Vagina (tissue), 2 donors: ENCODE measurements around the gene PTGFR. TPM values are rescaled to one million over a fixed set of nuclear protein-coding genes. Genes with fewer than 3 reads are reported as not detected.

Experiments used
- DNase-seq, 2 donors: peaks; one replicate each; pipeline ENCODE4 v3.0.0-alpha.2; 2017; ENCODE audit errors: extremely low spot score in 2 of 2
- H3K27ac ChIP-seq: fragments of 200-600 bp; sonication (generic); one replicate; pipeline ENCODE4 v1.5.1; 2019
- H3K27me3 ChIP-seq: fragments of 200-600 bp; sonication (generic); one replicate; pipeline ENCODE4 v1.5.1; 2019
- H3K36me3 ChIP-seq, 2 donors: fragments of 200-600 bp; sonication (generic); one replicate each; pipeline ENCODE4 v1.5.1; 2017 to 2019
- H3K4me1 ChIP-seq: fragments of 200-600 bp; sonication (generic); one replicate; pipeline ENCODE4 v1.5.1; 2019
- H3K4me3 ChIP-seq, 2 donors: fragments of 200-600 bp; sonication (generic); 1 replicate in 1 of 2; 2 replicates in 1 of 2; pipeline ENCODE4 v1.5.1; 2016 to 2019
- H3K9me3 ChIP-seq: fragments of 200-600 bp; sonication (generic); one replicate; pipeline ENCODE4 v1.5.1; 2019
- CTCF ChIP-seq, 3 experiments: fragments of 450-650 bp in 2 of 3; fragments of 200-600 bp in 1 of 3; sonication (generic) in 1 of 3; IDR thresholded peaks; one replicate each; pipeline ENCODE4 v1.5.1; 2017 to 2019; ENCODE audit warnings: antibody characterized with exemption in 3 of 3, mild to moderate bottlenecking in 2 of 3, moderate library complexity in 2 of 3
- POLR2A ChIP-seq, 2 donors: fragments of 450-650 bp; IDR thresholded peaks; one replicate each; pipeline ENCODE4 v1.6.1; 2017; ENCODE audit warnings: antibody characterized with exemption in 2 of 2, mild to moderate bottlenecking in 2 of 2, moderate library complexity in 2 of 2
- POLR2AphosphoS5 ChIP-seq, 2 donors: sonication (generic); formaldehyde crosslinking; IDR thresholded peaks; one replicate each; pipeline ENCODE4 v1.9.0; 2017; ENCODE audit warnings: antibody characterized with exemption in 2 of 2, mild to moderate bottlenecking in 2 of 2, low read depth in 1 of 2; ENCODE audit not compliant: insufficient read depth in 1 of 2
- intact Hi-C: fragments of 100-400 bp; cut with DNase I; formaldehyde crosslinking; loops from one replicate; pipeline ENCODE4 v1.15.1; 2023
- total RNA-seq: library from RNA; depleted of rRNA; stranded (reverse); fragments of >200 nt; gene quantifications from one replicate; pipeline ENCODE4 v1.2.3, GENCODE V29; 2016

The PTGFR gene
- total RNA-seq, 1 donor from 2014 or later = 4.4 TPM

DNA sequence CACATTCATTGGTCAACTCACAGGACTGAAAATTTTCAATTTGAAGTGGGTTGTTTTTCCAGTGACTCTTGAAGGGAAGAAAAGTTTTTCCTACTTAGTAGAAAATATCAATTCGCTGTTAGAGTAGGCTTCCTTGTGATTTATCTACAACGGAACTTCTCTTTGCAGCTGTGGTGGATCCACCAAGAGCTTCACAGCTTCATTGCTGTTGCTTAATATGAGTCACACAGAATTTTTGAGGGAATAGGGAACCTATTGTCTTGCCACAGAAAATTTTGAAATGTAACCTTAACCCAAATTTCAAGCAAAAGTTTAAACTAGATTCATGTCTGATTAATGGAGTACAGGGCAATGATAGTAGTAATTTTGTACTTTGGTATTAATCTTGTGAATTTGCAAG, 71.1 kb downstream of the PTGFR start:
- Histone ChIP-seq H3K36me3 (no peaks in the 10 kb centered on the region), H3K4me1 (no peaks in the 10 kb centered on the region), H3K27me3 (no peaks in the 10 kb centered on the region), H3K9me3 (no peaks in the 10 kb centered on the region), H3K27ac (no peak overlapping the region), H3K4me3 (no peak overlapping the region)
- intact Hi-C loops = no loop called here
- DNase-seq = no peak
- TF ChIP-seq POLR2A (IDR thresholded peaks at IDR 0.05) (no peak), CTCF (IDR thresholded peaks at IDR 0.05) (no peak), POLR2AphosphoS5 (IDR thresholded peaks at IDR 0.05; ENCODE audit: insufficient read depth in 1 of 2, low read depth in 1 of 2) (no peak)

GRCh38 chr1:78565393-78565792, 74.6 kb downstream of the PTGFR start:
- intact Hi-C loops = no loop called here
- H3K9me3 ChIP-seq = no peaks in the 10 kb centered on the region
- no peak for TF ChIP-seq CTCF (IDR thresholded peaks at IDR 0.05)
- TF ChIP-seq POLR2A (IDR thresholded peaks at IDR 0.05) = no peak
- no peak for TF ChIP-seq POLR2AphosphoS5 (IDR thresholded peaks at IDR 0.05; ENCODE audit: insufficient read depth in 1 of 2, low read depth in 1 of 2)
- no peak for DNase-seq
- no peaks in the 10 kb centered on the region for H3K36me3 ChIP-seq
- no peaks in the 10 kb centered on the region for H3K4me1 ChIP-seq
- H3K4me3 ChIP-seq = no peak overlapping the region
- no peak overlapping the region for H3K27ac ChIP-seq
- H3K27me3 ChIP-seq = no peaks in the 10 kb centered on the region

GRCh38 chr1:78570539-78570938, 79.8 kb downstream of the PTGFR start:
- Histone ChIP-seq H3K36me3 (no peaks in the 10 kb centered on the region), H3K4me3 (no peak overlapping the region), H3K27me3 (no peaks in the 10 kb centered on the region), H3K9me3 (no peaks in the 10 kb centered on the region), H3K4me1 (no peaks in the 10 kb centered on the region), H3K27ac (no peak overlapping the region)
- no peak for DNase-seq
- intact Hi-C loops = no loop called here
- no peak for TF ChIP-seq POLR2AphosphoS5 (IDR thresholded peaks at IDR 0.05; ENCODE audit: insufficient read depth in 1 of 2, low read depth in 1 of 2)
- no peak for TF ChIP-seq CTCF (IDR thresholded peaks at IDR 0.05)

GRCh38 chr1:78577257-78578100, 86.7 kb downstream of the PTGFR start:
- no peak for TF ChIP-seq CTCF (IDR thresholded peaks at IDR 0.05)
- TF ChIP-seq POLR2AphosphoS5 (IDR thresholded peaks at IDR 0.05; ENCODE audit: insufficient read depth in 1 of 2, low read depth in 1 of 2) = no peak
- no peak for TF ChIP-seq POLR2A (IDR thresholded peaks at IDR 0.05)
- no peak for DNase-seq
- H3K36me3 ChIP-seq = no peaks in the 10 kb centered on the region
- H3K4me3 ChIP-seq = no peak overlapping the region
- H3K27me3 ChIP-seq = no peaks in the 10 kb centered on the region
- intact Hi-C loops = no loop called here
- H3K9me3 ChIP-seq = no peaks in the 10 kb centered on the region
- no peak overlapping the region for H3K27ac ChIP-seq
- no peaks in the 10 kb centered on the region for H3K4me1 ChIP-seq

GRCh38 chr1:78586572-78586971, 95.8 kb downstream of the PTGFR start:
- H3K27ac ChIP-seq = no peak overlapping the region
- no peaks in the 10 kb centered on the region for H3K4me1 ChIP-seq
- no peaks in the 10 kb centered on the region for H3K9me3 ChIP-seq
- H3K4me3 ChIP-seq = no peak overlapping the region
- intact Hi-C loops = no loop called here
- TF ChIP-seq POLR2A (IDR thresholded peaks at IDR 0.05) (no peak), POLR2AphosphoS5 (IDR thresholded peaks at IDR 0.05; ENCODE audit: insufficient read depth in 1 of 2, low read depth in 1 of 2) (no peak), CTCF (IDR thresholded peaks at IDR 0.05) (no peak)
- no peak for DNase-seq
- no peaks in the 10 kb centered on the region for H3K36me3 ChIP-seq
- no peaks in the 10 kb centered on the region for H3K27me3 ChIP-seq
